Testis (tissue), 3 donors: ENCODE measurements around the gene CCDC43. TPM values are rescaled to one million over a fixed set of nuclear protein-coding genes. Genes with fewer than 3 reads are reported as not detected.
"Not testable (repeated sequence)": the region's sequence is repeated elsewhere in the genome, so short reads cannot be mapped to it uniquely, and the experiment has no call there.

Experiments used
- DNase-seq: peaks from one replicate; pipeline ENCODE4 v3.0.0-alpha.2; 2019
- H3K27ac ChIP-seq, 2 donors: fragments of 200-600 bp; sonication (generic); one replicate each; pipeline ENCODE4 v1.5.1; 2019
- H3K27me3 ChIP-seq: fragments of 200-600 bp; sonication (generic); one replicate; pipeline ENCODE4 v1.5.1; 2019
- H3K36me3 ChIP-seq: fragments of 200-600 bp; sonication (generic); one replicate; pipeline ENCODE4 v1.5.1; 2017; ENCODE audit warnings: low read depth; ENCODE audit errors: missing control alignments
- H3K4me1 ChIP-seq: fragments of 200-600 bp; sonication (generic); one replicate; pipeline ENCODE4 v1.5.1; 2019
- H3K4me3 ChIP-seq, 2 donors: fragments of 200-600 bp; sonication (generic); one replicate each; pipeline ENCODE4 v1.5.1; 2017 to 2019
- H3K9me3 ChIP-seq: fragments of 200-600 bp; sonication (generic); one replicate; pipeline ENCODE4 v1.5.1; 2017
- POLR2A ChIP-seq: fragments of 450-650 bp; IDR thresholded peaks from one replicate; pipeline ENCODE4 v1.6.1; 2017; ENCODE audit warnings: antibody characterized with exemption, mild to moderate bottlenecking, moderate library complexity
- WGBS, 2 donors: methylation state at CpG; one replicate each; pipeline ENCODE4 v1.1.5; 2018; 5-methylcytosine and 5-hydroxymethylcytosine counted together
- intact Hi-C: fragments of 100-400 bp; cut with DNase I; formaldehyde crosslinking; loops from one replicate; pipeline ENCODE4 v1.15.1; 2023; ENCODE audit warnings: low total_unique reads
- polyA plus RNA-seq: library from polyadenylated mRNA; stranded (reverse); fragments of 350-450 nt; fragmentation: Illumina TruSeq; extraction: RNeasy Lipid Tissue Mini Kit (QIAGEN cat#74804); gene quantifications from one replicate; pipeline ENCODE4 v1.2.3, GENCODE V29; 2014; ENCODE audit warnings: low read depth, low replicate concordance; ENCODE audit not compliant: insufficient read depth
- total RNA-seq, 2 donors: library from RNA; depleted of rRNA; stranded (reverse); fragments of >200 nt; gene quantifications; one replicate each; pipeline ENCODE4 v1.2.3, GENCODE V29; 2016
- TF ChIP-seq, protein P1 (sequence below), 3 experiments: fragments of 450-650 bp in 2 of 3; fragments of 200-600 bp in 1 of 3; sonication (generic) in 1 of 3; IDR thresholded peaks; one replicate each; pipeline ENCODE4 v1.5.1; 2016 to 2019; ENCODE audit warnings: antibody characterized with exemption in 3 of 3, mild to moderate bottlenecking in 2 of 3, moderate library complexity in 1 of 3

Gene CCDC43
- total and polyA plus RNA-seq, 3 donors from 2014 or later, result 18.6 to 27.9 (median 20.8) TPM

DNA sequence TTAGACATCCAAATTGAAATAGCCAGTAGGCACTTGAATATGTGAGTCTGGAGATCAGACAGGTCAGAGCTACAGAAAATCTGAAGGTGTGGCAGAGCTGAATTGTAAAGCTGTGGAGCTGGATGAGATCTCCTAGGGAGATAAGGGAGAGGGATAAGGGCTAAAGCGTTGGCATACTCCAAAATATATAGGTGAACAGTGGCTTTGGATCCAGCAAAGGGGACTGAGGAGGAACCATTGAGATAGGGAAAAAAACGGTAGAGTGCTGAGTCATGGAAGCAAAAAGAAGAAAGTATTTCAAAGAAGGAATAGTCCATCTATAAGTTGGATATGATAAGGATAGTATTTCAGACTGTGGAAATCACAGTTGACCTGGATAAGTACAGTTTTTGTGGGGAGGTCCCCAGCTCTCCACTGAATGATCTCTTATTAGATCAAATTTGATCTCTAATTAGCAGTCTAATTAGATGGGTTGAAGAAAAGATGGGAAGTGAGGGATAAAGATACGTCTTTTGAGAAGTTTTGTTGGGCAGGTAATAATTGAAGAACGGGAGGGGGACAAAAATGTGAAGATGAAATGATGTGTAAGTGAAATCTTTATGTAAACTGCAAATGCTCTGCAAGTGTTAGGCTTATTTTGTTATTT lies 18.3 kb upstream of the CCDC43 start:
- Histone ChIP-seq H3K4me1 (peaks cover 11% of the 10 kb centered on the region), H3K27ac (peak overlapping the region; percentile 51 to 79), H3K4me3 (peak overlapping the region; percentile 84 to 89), H3K9me3 (no peaks in the 10 kb centered on the region), H3K36me3 (no peaks in the 10 kb centered on the region), H3K27me3 (no peaks in the 10 kb centered on the region)
- intact Hi-C loops, result no loop called here
- WGBS, 2 donors, result 17 to 24% methylated on average over 4 of the region's 4 CpGs
- DNase-seq, result no peak
- TF ChIP-seq, protein P1, sequence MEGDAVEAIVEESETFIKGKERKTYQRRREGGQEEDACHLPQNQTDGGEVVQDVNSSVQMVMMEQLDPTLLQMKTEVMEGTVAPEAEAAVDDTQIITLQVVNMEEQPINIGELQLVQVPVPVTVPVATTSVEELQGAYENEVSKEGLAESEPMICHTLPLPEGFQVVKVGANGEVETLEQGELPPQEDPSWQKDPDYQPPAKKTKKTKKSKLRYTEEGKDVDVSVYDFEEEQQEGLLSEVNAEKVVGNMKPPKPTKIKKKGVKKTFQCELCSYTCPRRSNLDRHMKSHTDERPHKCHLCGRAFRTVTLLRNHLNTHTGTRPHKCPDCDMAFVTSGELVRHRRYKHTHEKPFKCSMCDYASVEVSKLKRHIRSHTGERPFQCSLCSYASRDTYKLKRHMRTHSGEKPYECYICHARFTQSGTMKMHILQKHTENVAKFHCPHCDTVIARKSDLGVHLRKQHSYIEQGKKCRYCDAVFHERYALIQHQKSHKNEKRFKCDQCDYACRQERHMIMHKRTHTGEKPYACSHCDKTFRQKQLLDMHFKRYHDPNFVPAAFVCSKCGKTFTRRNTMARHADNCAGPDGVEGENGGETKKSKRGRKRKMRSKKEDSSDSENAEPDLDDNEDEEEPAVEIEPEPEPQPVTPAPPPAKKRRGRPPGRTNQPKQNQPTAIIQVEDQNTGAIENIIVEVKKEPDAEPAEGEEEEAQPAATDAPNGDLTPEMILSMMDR (IDR thresholded peaks at IDR 0.05), result no peak
- TF ChIP-seq POLR2A, result no peak

- H3K4me1 ChIP-seq, H3K9me3 ChIP-seq, H3K27ac ChIP-seq, intact Hi-C loops, H3K36me3 ChIP-seq, H3K4me3 ChIP-seq, H3K27me3 ChIP-seq, DNase-seq: not testable (repeated sequence)
- 88 to 91% methylated on average over 10 of the region's 10 CpGs for WGBS, 2 donors
Observed at GRCh38 chr17:44700288-44700687, 10.7 kb upstream of the CCDC43 start.

DNA sequence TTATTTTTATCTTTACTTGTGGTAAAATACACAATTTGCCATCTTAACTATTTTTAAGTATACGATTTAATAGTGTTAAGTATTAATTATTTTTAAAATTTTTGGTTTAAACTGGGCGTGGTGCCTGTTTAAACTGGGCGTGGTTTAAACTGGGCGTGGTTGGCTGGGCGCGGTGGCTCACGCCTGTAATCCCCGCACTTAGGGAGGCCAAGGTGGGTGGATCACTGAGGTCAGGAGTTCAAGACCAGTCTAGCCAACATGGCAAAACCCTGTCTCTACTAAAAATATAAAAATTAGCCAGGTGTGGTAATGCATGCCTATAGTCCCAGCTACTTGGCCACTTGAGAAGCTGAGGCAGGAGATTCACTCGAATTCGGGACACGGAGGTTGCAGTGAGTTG lies 4.0 kb upstream of the CCDC43 start:
- Histone ChIP-seq H3K4me3 (no peak overlapping the region), H3K27ac (no peak overlapping the region), H3K36me3 (no peaks in the 10 kb centered on the region), H3K4me1 (peaks cover 13% of the 10 kb centered on the region), H3K9me3 (no peaks in the 10 kb centered on the region), H3K27me3 (no peaks in the 10 kb centered on the region)
- 84 to 88% methylated on average over 11 of the region's 11 CpGs for WGBS, 2 donors
- no peak for DNase-seq
- intact Hi-C loops, result no loop called here
- TF ChIP-seq POLR2A, result no peak
- TF ChIP-seq, protein P1 (IDR thresholded peaks at IDR 0.05), result no peak

DNA sequence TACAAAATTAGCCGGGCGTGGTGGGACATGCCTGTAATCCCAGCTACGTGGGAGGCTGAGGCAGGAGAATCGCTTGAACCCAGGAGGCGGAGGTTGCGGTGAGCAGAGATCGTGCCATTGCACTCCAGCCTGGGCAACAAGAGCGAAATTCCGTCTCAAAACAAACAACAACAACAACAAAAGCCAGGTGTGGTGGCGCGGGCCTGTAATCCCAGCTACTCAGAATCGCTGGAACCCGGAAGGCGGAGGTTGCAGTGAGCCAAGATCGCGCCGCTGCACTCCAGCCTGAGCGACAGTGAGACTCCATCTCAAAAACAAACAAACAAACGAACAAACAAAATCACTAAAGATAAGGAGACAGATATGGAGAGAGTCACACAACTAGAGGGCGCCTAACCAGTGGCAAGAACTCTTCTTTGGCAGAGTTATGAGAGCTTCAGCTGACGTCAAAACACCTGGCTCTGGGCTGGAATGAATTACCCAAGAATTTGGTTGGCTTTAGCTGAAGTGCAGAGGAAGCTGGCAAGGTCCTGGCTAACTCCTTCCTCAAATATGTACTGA lies 1.2 kb upstream of the CCDC43 start:
- H3K27me3 ChIP-seq, H3K9me3 ChIP-seq, intact Hi-C loops, DNase-seq, H3K36me3 ChIP-seq: not testable (repeated sequence)
- Histone ChIP-seq H3K4me1 (peaks cover 17% of the 10 kb centered on the region), H3K27ac (peak overlapping the region; percentile 71 to 85), H3K4me3 (peak overlapping the region in 1 of 2 donors; percentile 72)
- WGBS, 2 donors, result 57 to 71% methylated on average over 21 of the region's 21 CpGs

- Histone ChIP-seq H3K27me3 (no peaks in the 10 kb centered on the region), H3K4me1 (peaks cover 12% of the 10 kb centered on the region), H3K36me3 (no peaks in the 10 kb centered on the region), H3K4me3 (peak overlapping the region; percentile 71 to 72), H3K9me3 (no peaks in the 10 kb centered on the region), H3K27ac (peak overlapping the region; percentile 71 to 85)
- WGBS, 2 donors, result 1 to 2% methylated on average over 13 of the region's 13 CpGs
- no peak for DNase-seq
- intact Hi-C loops, result no loop called here
- TF ChIP-seq, protein P1 (IDR thresholded peaks at IDR 0.05), result no peak
- no peak for TF ChIP-seq POLR2A
Observed at GRCh38 chr17:44688675-44689476, 700 bp downstream of the CCDC43 start.
